ENCODE results near the gene FMN1. TPM values are rescaled to one million over a fixed set of nuclear protein-coding genes. Genes with fewer than 3 reads are reported as not detected.
A peak's percentile ranks its signal among the peaks of the same experiment; 100 is the strongest.

The FMN1 gene
- total RNA-seq, 1 donor from 2014 or later, result 4.0 TPM

DNA sequence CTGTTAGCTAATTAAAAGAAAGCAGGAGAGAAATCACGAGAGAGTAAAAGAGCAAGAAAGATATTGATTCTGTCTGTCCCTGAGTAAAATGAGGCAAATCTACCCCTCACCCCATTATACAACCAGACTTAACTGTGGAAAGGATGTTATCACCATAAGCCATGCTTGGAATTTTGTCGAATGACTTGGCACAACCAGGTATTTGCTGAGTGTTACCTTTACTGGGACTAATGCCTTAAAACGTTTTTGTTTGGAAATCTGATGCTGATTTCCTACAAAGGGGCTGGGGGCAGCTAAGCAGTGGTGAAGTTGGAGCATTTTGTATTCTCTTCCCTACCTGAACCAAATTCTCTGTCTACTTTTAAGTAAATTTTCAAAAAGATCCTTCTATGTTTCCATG lies 265.6 kb downstream of the FMN1 start:
- peaks cover 12% of the 10 kb centered on the region for H3K9me3 Mint-ChIP-seq (ENCODE audit: low read depth)
- H3K36me3 Mint-ChIP-seq (ENCODE audit: low read depth), result peaks cover 3% of the 10 kb centered on the region
- TF ChIP-seq, protein P1, sequence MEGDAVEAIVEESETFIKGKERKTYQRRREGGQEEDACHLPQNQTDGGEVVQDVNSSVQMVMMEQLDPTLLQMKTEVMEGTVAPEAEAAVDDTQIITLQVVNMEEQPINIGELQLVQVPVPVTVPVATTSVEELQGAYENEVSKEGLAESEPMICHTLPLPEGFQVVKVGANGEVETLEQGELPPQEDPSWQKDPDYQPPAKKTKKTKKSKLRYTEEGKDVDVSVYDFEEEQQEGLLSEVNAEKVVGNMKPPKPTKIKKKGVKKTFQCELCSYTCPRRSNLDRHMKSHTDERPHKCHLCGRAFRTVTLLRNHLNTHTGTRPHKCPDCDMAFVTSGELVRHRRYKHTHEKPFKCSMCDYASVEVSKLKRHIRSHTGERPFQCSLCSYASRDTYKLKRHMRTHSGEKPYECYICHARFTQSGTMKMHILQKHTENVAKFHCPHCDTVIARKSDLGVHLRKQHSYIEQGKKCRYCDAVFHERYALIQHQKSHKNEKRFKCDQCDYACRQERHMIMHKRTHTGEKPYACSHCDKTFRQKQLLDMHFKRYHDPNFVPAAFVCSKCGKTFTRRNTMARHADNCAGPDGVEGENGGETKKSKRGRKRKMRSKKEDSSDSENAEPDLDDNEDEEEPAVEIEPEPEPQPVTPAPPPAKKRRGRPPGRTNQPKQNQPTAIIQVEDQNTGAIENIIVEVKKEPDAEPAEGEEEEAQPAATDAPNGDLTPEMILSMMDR (IDR thresholded peaks at IDR 0.05), result no peak
- H3K27ac Mint-ChIP-seq (ENCODE audit: unreplicated experiment), result no peak overlapping the region
- DNase-seq (ENCODE audit: low spot score), result no peak
- H3K27me3 Mint-ChIP-seq (ENCODE audit: low read depth), result no peaks in the 10 kb centered on the region
- H3K4me3 Mint-ChIP-seq (ENCODE audit: unreplicated experiment), result no peak overlapping the region
- peaks cover 5% of the 10 kb centered on the region for H3K4me1 Mint-ChIP-seq (ENCODE audit: low read depth)

DNA sequence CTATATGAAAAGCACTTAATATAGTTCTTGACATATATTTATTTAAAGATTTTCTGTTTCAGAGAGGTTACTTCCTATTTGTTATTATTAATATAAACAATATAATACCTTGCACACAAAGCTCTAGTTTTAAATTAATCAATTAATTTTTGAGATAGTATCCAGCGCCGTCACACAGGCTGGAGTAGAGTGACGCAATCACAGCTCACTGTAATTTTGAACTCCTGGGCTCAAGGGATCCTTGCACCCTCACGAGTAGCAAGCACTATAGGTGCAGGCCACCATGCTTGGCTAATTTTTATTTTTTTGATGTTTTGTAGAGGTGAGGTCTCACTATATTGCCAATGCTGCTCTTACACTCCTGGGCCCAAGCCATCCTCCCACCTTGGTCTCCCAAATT lies 267.4 kb downstream of the FMN1 start:
- DNase-seq (ENCODE audit: low spot score), result no peak
- H3K4me3 Mint-ChIP-seq (ENCODE audit: unreplicated experiment), result no peak overlapping the region
- H3K9me3 Mint-ChIP-seq (ENCODE audit: low read depth), result peaks cover 12% of the 10 kb centered on the region
- H3K27ac Mint-ChIP-seq (ENCODE audit: unreplicated experiment), result no peak overlapping the region
- no peaks in the 10 kb centered on the region for H3K4me1 Mint-ChIP-seq (ENCODE audit: low read depth)
- no peaks in the 10 kb centered on the region for H3K27me3 Mint-ChIP-seq (ENCODE audit: low read depth)
- peaks cover 3% of the 10 kb centered on the region for H3K36me3 Mint-ChIP-seq (ENCODE audit: low read depth)
- TF ChIP-seq, protein P1 (IDR thresholded peaks at IDR 0.05), result no peak

DNA sequence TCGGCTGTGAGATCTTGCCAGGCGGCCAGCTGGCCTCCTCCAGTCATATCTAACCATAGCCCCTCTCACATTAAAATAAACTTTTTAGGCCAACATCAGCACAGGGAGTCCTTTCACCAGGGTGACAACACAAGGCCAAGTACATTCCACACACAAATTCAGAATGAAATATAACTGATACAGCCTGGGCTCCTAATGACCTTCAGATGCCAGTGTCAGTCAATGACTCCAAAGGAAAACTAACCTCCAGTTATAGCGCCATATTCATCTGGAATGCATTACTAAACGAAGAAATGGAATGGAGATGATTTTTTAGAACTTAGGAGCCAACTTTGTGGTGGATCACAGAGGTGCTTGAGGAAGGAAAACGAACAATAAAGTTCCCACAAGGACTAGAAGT lies 271.3 kb downstream of the FMN1 start:
- H3K27me3 Mint-ChIP-seq (ENCODE audit: low read depth), result no peaks in the 10 kb centered on the region
- no peaks in the 10 kb centered on the region for H3K9me3 Mint-ChIP-seq (ENCODE audit: low read depth)

DNA sequence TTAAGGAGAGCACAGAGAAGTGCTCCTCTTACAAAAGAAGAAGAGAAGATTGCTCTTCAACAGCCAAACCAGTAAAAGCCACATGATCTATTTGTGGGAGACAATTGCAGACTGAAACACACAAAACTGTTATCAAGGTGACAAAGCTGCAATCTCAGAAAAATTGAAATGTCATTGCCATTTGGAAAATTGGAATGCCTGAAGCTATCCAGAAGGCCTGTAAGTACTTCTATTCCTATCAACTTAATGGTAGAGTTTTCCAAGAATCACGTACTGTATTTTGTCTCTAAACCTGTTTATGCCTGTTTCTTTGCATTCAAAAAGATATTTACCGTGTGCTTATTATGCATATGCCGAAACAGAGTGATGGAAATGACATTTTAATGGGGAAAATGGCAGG lies 272.0 kb downstream of the FMN1 start:
- Mint-ChIP-seq H3K36me3 (ENCODE audit: low read depth) (no peaks in the 10 kb centered on the region), H3K4me1 (ENCODE audit: low read depth) (peaks cover 25% of the 10 kb centered on the region), H3K27ac (ENCODE audit: unreplicated experiment) (no peak overlapping the region), H3K9me3 (ENCODE audit: low read depth) (no peaks in the 10 kb centered on the region), H3K4me3 (ENCODE audit: unreplicated experiment) (no peak overlapping the region), H3K27me3 (ENCODE audit: low read depth) (no peaks in the 10 kb centered on the region)
- TF ChIP-seq, protein P1 (IDR thresholded peaks at IDR 0.05), result no peak
- no peak for DNase-seq (ENCODE audit: low spot score)

More for the DNA sequence above, 271.3 kb downstream of the FMN1 start:
- DNase-seq (ENCODE audit: low spot score), result no peak
- no peak overlapping the region for H3K4me3 Mint-ChIP-seq (ENCODE audit: unreplicated experiment)
- H3K36me3 Mint-ChIP-seq (ENCODE audit: low read depth), result no peaks in the 10 kb centered on the region
- H3K4me1 Mint-ChIP-seq (ENCODE audit: low read depth), result peaks cover 25% of the 10 kb centered on the region
- TF ChIP-seq, protein P1 (IDR thresholded peaks at IDR 0.05), result no peak
- no peak overlapping the region for H3K27ac Mint-ChIP-seq (ENCODE audit: unreplicated experiment)

DNA sequence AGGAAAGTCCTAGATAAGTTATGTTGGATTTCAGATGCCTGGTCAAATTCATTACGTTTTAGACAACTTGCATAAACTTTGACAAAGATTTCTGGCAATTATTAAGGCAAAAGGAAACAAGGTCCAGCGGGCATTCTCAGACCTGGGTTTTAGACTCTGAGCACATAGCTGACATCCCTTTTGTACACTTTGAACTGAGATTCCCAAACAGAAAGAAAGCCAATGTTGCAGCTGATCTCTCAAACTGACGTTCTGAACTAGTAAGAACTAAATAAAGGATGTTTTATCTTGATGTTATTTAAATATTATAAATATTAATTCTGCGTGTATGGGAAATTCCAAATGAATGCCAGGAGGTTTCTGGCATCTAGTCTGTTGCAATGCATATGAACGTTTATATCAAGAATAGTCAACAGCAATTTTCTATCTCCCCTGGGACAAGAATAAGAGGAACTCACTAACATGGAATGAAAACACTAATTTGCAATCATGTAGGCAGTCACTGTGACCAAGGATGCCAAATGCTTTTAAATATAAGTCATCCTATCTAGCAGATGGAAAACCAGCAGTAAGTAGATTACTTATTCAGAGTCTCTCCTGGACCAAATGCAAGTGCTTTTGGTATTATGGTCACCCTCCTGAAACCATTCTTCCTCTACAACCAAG lies 274.6 kb downstream of the FMN1 start:
- no peak for DNase-seq (ENCODE audit: low spot score)
- Mint-ChIP-seq H3K4me3 (ENCODE audit: unreplicated experiment) (no peak overlapping the region), H3K9me3 (ENCODE audit: low read depth) (no peaks in the 10 kb centered on the region), H3K4me1 (ENCODE audit: low read depth) (peaks cover 25% of the 10 kb centered on the region), H3K27ac (ENCODE audit: unreplicated experiment) (peak overlapping the region; percentile 81), H3K36me3 (ENCODE audit: low read depth) (no peaks in the 10 kb centered on the region), H3K27me3 (ENCODE audit: low read depth) (no peaks in the 10 kb centered on the region)
- TF ChIP-seq, protein P1 (IDR thresholded peaks at IDR 0.05), result no peak

Measured in chondrocyte (in vitro differentiated cells).